ENCODE results near the gene ZNF791.

GRCh38 chr19:12606796-12607195 is 3.9 kb upstream of the ZNF791 start:
- TF ChIP-seq GATA3 (IDR thresholded peaks at IDR 0.05; ENCODE audit: low read depth, low read length) (no peak), GATA2 (IDR thresholded peaks at IDR 0.05; ENCODE audit: low read depth, low read length) (no peak)
